ENCODE measurements around the gene PTPRD.

DNA sequence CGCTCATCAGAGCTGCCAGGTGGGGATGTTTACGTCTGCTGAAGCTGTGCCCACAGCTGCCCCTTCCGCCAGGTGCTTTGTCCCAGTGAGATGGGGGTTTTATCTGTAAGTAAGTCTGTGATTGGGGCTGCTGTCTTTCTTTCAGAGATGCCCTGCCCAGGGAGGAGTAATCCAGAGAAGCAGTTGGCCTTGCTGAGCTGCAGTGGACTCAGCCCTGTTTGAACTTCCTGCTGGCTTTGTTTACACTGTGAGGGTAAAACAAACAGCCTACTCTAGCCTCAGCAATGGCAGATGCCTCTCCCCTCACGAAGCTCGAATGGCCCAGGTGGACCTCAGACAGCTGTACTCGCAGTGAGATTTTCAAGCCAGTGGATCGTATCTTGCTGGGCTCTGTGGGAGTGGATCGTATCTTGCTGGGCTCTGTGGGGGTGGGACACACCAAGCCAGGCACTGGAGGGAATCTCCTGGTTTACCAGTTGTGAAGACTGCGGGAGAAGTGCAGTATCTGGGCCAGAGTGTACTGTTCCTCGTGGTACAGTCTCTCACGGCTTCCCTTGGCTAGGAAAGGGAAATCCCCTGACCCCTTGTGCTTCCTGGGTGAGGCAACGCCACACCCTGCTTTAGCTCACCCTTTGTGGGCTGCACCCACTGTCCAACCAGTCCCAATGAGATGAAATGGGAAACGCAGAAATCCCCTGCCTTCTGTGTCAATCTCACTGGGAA, 2283.1 kb downstream of the PTPRD start:
- TF ChIP-seq CTCF (conservative IDR thresholded peaks at IDR 0.05; ENCODE audit: low read depth, low read length) (no peak), EZH2 (IDR thresholded peaks at IDR 0.05; ENCODE audit: borderline replicate concordance, low read depth, low read length, poor library complexity, severe bottlenecking) (no peak)
